Measurements from ENCODE around the gene C2orf92.

The C2orf92 gene

GRCh38 chr2:97745474-97746174, 76.1 kb downstream of the C2orf92 start:
- Histone ChIP-seq H3K27ac (ENCODE audit: low read length, poor library complexity, severe bottlenecking) (no peak overlapping the region), H3K18ac (ENCODE audit: low read depth in 1 of 2, low read length in 2 of 2) (no peak overlapping the region), H2BK120ac (ENCODE audit: low read depth, low read length) (no peak overlapping the region), H4K8ac (ENCODE audit: low read length) (no peak overlapping the region), H3K36me3 (ENCODE audit: control insufficient read depth in 1 of 2, insufficient read depth in 2 of 2, low read depth in 1 of 2, low read length in 2 of 2) (peaks cover 10 to 31% of the 10 kb centered on the region in 2 experiments), H3K4me2 (ENCODE audit: low read length, poor library complexity, severe bottlenecking) (no peak overlapping the region), H4K91ac (ENCODE audit: low read length) (no peak overlapping the region), H3K27me3 (ENCODE audit: control insufficient read depth in 1 of 2, insufficient read depth in 1 of 2, low read length in 2 of 2) (no peaks in the 10 kb centered on the region), H3K4ac (ENCODE audit: low read depth in 1 of 2, low read length in 2 of 2) (no peak overlapping the region), H3K9ac (ENCODE audit: low read length) (no peak overlapping the region), H3K79me1 (replicated peaks; ENCODE audit: low read length, poor library complexity, severe bottlenecking) (no peaks in the 10 kb centered on the region), H2BK5ac (ENCODE audit: low read depth, low read length, poor library complexity, severe bottlenecking) (no peak overlapping the region), H3K4me3 (ENCODE audit: insufficient read depth in 1 of 2, low read depth in 1 of 2, low read length in 2 of 2) (no peak overlapping the region), H2AK5ac (ENCODE audit: low read length, severe bottlenecking) (no peak overlapping the region), H3K23ac (ENCODE audit: low read length in 2 of 2) (no peak overlapping the region), H2BK15ac (ENCODE audit: low read depth, poor library complexity, severe bottlenecking) (no peak overlapping the region), H2AFZ (ENCODE audit: low read depth, low read length) (no peak overlapping the region), H3K9me3 (ENCODE audit: control insufficient read depth, low read length) (no peaks in the 10 kb centered on the region), H3K14ac (ENCODE audit: low read length in 2 of 2) (no peak overlapping the region), H2BK12ac (ENCODE audit: low read length in 2 of 2) (no peak overlapping the region), H3K4me1 (ENCODE audit: control insufficient read depth, insufficient read depth, low read depth, low read length) (peaks cover 9% of the 10 kb centered on the region)
- 49% methylated on average over 4 of the region's 10 CpGs for WGBS
- DNase-seq = peak; percentile 35

DNA sequence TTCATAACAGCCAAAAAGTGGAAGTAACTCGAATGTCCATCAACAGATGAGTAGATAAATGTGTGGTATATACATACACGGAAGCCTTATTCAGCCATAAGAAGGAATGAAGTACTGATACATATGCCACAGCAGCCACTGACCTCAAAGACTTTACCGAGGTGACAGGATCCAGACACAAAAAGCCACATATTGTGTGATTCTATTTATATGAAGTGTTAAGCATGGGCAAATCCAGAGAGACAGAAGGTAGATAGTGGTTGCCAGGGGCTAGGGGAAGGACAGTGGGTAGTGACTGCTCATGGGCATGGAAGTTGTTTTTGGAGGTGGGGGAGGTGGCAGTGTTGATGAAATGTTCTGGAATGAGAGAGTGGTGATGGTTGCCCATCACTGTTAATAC, 77.8 kb downstream of the C2orf92 start:
- Histone ChIP-seq H3K9ac (ENCODE audit: low read length) (no peak overlapping the region), H3K23ac (ENCODE audit: low read length in 2 of 2) (no peak overlapping the region), H4K8ac (ENCODE audit: low read length) (no peak overlapping the region), H3K36me3 (ENCODE audit: control insufficient read depth in 1 of 2, insufficient read depth in 2 of 2, low read depth in 1 of 2, low read length in 2 of 2) (peaks cover 10 to 48% of the 10 kb centered on the region in 2 experiments), H2BK12ac (ENCODE audit: low read length in 2 of 2) (no peak overlapping the region), H3K4me3 (ENCODE audit: insufficient read depth in 1 of 2, low read depth in 1 of 2, low read length in 2 of 2) (no peak overlapping the region), H3K14ac (ENCODE audit: low read length in 2 of 2) (no peak overlapping the region), H2BK5ac (ENCODE audit: low read depth, low read length, poor library complexity, severe bottlenecking) (no peak overlapping the region), H2BK120ac (ENCODE audit: low read depth, low read length) (no peak overlapping the region), H3K4ac (ENCODE audit: low read depth in 1 of 2, low read length in 2 of 2) (no peak overlapping the region), H2AK5ac (ENCODE audit: low read length, severe bottlenecking) (no peak overlapping the region), H2AFZ (ENCODE audit: low read depth, low read length) (no peak overlapping the region), H3K79me1 (replicated peaks; ENCODE audit: low read length, poor library complexity, severe bottlenecking) (no peaks in the 10 kb centered on the region), H3K9me3 (ENCODE audit: control insufficient read depth, low read length) (no peaks in the 10 kb centered on the region), H2BK15ac (ENCODE audit: low read depth, poor library complexity, severe bottlenecking) (no peak overlapping the region), H3K4me1 (ENCODE audit: control insufficient read depth, insufficient read depth, low read depth, low read length) (peaks cover 11% of the 10 kb centered on the region), H3K18ac (ENCODE audit: low read depth in 1 of 2, low read length in 2 of 2) (no peak overlapping the region), H3K27me3 (ENCODE audit: control insufficient read depth in 1 of 2, insufficient read depth in 1 of 2, low read length in 2 of 2) (no peaks in the 10 kb centered on the region), H3K27ac (ENCODE audit: low read length, poor library complexity, severe bottlenecking) (no peak overlapping the region), H4K91ac (ENCODE audit: low read length) (no peak overlapping the region), H3K4me2 (ENCODE audit: low read length, poor library complexity, severe bottlenecking) (no peak overlapping the region)
- DNase-seq = no peak
- WGBS = 90% methylated on average over 3 of the region's 3 CpGs

DNA sequence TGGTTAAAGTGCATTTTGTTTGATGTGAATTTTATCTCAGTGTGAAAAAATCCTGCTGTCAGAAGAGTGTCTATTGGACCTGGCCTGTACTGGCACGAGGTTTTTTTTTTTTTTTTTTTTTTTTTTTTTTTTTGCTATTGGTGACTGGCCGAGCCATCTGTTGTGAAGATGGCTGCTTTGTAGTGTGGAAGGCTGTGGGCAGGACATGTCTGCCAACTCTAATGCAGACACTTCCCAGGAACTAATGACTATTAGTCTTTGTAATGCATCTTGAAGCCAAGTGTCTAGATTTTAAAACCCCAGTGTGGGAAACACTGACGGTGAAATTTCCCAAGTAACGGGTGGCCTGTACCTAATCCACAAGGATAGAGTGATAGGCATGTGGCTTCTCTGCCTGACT, 78.2 kb downstream of the C2orf92 start:
- Histone ChIP-seq H3K79me1 (replicated peaks; ENCODE audit: low read length, poor library complexity, severe bottlenecking) (no peaks in the 10 kb centered on the region), H3K27ac (ENCODE audit: low read length, poor library complexity, severe bottlenecking) (no peak overlapping the region), H3K9me3 (ENCODE audit: control insufficient read depth, low read length) (no peaks in the 10 kb centered on the region), H3K4me2 (ENCODE audit: low read length, poor library complexity, severe bottlenecking) (no peak overlapping the region), H2BK120ac (ENCODE audit: low read depth, low read length) (no peak overlapping the region), H2BK5ac (ENCODE audit: low read depth, low read length, poor library complexity, severe bottlenecking) (no peak overlapping the region), H3K36me3 (ENCODE audit: control insufficient read depth in 1 of 2, insufficient read depth in 2 of 2, low read depth in 1 of 2, low read length in 2 of 2) (peaks cover 10 to 49% of the 10 kb centered on the region in 2 experiments), H3K18ac (ENCODE audit: low read depth in 1 of 2, low read length in 2 of 2) (no peak overlapping the region), H2AK5ac (ENCODE audit: low read length, severe bottlenecking) (no peak overlapping the region), H3K4me3 (ENCODE audit: insufficient read depth in 1 of 2, low read depth in 1 of 2, low read length in 2 of 2) (no peak overlapping the region), H3K9ac (ENCODE audit: low read length) (no peak overlapping the region), H3K14ac (ENCODE audit: low read length in 2 of 2) (no peak overlapping the region), H3K27me3 (ENCODE audit: control insufficient read depth in 1 of 2, insufficient read depth in 1 of 2, low read length in 2 of 2) (no peaks in the 10 kb centered on the region), H3K23ac (ENCODE audit: low read length in 2 of 2) (no peak overlapping the region), H4K8ac (ENCODE audit: low read length) (no peak overlapping the region), H2BK15ac (ENCODE audit: low read depth, poor library complexity, severe bottlenecking) (no peak overlapping the region), H4K91ac (ENCODE audit: low read length) (no peak overlapping the region), H3K4ac (ENCODE audit: low read depth in 1 of 2, low read length in 2 of 2) (no peak overlapping the region), H3K4me1 (ENCODE audit: control insufficient read depth, insufficient read depth, low read depth, low read length) (peaks cover 9% of the 10 kb centered on the region), H2BK12ac (ENCODE audit: low read length in 2 of 2) (peak overlapping the region in 1 of 2 experiments; percentile 73), H2AFZ (ENCODE audit: low read depth, low read length) (no peak overlapping the region)
- no peak for DNase-seq
- 86% methylated on average over 3 of the region's 4 CpGs for WGBS

- 78% methylated on average over 4 of the region's 5 CpGs for WGBS
- no peak overlapping the region for H2BK15ac ChIP-seq (ENCODE audit: low read depth, poor library complexity, severe bottlenecking)
- H3K4me1 ChIP-seq (ENCODE audit: control insufficient read depth, insufficient read depth, low read depth, low read length) = peaks cover 8% of the 10 kb centered on the region
- H3K9me3 ChIP-seq (ENCODE audit: control insufficient read depth, low read length) = no peaks in the 10 kb centered on the region
- H3K4me2 ChIP-seq (ENCODE audit: low read length, poor library complexity, severe bottlenecking) = no peak overlapping the region
- no peak overlapping the region for H3K9ac ChIP-seq (ENCODE audit: low read length)
- H3K4ac ChIP-seq (ENCODE audit: low read depth in 1 of 2, low read length in 2 of 2) = no peak overlapping the region
- H2BK120ac ChIP-seq (ENCODE audit: low read depth, low read length) = no peak overlapping the region
- H2BK5ac ChIP-seq (ENCODE audit: low read depth, low read length, poor library complexity, severe bottlenecking) = no peak overlapping the region
- no peak overlapping the region for H2AFZ ChIP-seq (ENCODE audit: low read depth, low read length)
- H3K14ac ChIP-seq (ENCODE audit: low read length in 2 of 2) = no peak overlapping the region
- H4K91ac ChIP-seq (ENCODE audit: low read length) = no peak overlapping the region
- H3K27ac ChIP-seq (ENCODE audit: low read length, poor library complexity, severe bottlenecking) = no peak overlapping the region
- H3K18ac ChIP-seq (ENCODE audit: low read depth in 1 of 2, low read length in 2 of 2) = peak overlapping the region in 1 of 2 experiments; percentile 46
- no peak overlapping the region for H2AK5ac ChIP-seq (ENCODE audit: low read length, severe bottlenecking)
- no peaks in the 10 kb centered on the region for H3K27me3 ChIP-seq (ENCODE audit: control insufficient read depth in 1 of 2, insufficient read depth in 1 of 2, low read length in 2 of 2)
- H3K36me3 ChIP-seq (ENCODE audit: control insufficient read depth in 1 of 2, insufficient read depth in 2 of 2, low read depth in 1 of 2, low read length in 2 of 2) = peaks cover 9 to 51% of the 10 kb centered on the region in 2 experiments
- H3K79me1 ChIP-seq (replicated peaks; ENCODE audit: low read length, poor library complexity, severe bottlenecking) = no peaks in the 10 kb centered on the region
- no peak overlapping the region for H2BK12ac ChIP-seq (ENCODE audit: low read length in 2 of 2)
- no peak overlapping the region for H3K4me3 ChIP-seq (ENCODE audit: insufficient read depth in 1 of 2, low read depth in 1 of 2, low read length in 2 of 2)
- no peak for DNase-seq
- H3K23ac ChIP-seq (ENCODE audit: low read length in 2 of 2) = no peak overlapping the region
- no peak overlapping the region for H4K8ac ChIP-seq (ENCODE audit: low read length)
Measured at GRCh38 chr2:97749581-97749980, 80.1 kb downstream of the C2orf92 start.
